ENCODE data around the gene PLAAT5. TPM values are rescaled to one million over a fixed set of nuclear protein-coding genes. Genes with fewer than 3 reads are reported as not detected.

PLAAT5 gene
- total and polyA plus RNA-seq, 2 of the 4 experiments (the other 2 are of a cell fraction), result not detected

GRCh38 chr11:63448646-63449045 is 42.3 kb downstream of the PLAAT5 start:
- Histone ChIP-seq H2AK5ac (ENCODE audit: low read depth, low read length) (no peak overlapping the region), H3K27me3 (ENCODE audit: control insufficient read depth, insufficient read depth, low read length) (no peaks in the 10 kb centered on the region), H3K9ac (ENCODE audit: low read depth, low read length) (no peak overlapping the region), H4K91ac (ENCODE audit: insufficient read depth, low read depth, low read length) (no peak overlapping the region), H4K5ac (ENCODE audit: low read depth, low read length) (no peak overlapping the region), H3K36me3 (ENCODE audit: control insufficient read depth, insufficient read depth, low read length) (no peaks in the 10 kb centered on the region), H3K9me1 (ENCODE audit: insufficient read depth, low read length) (peaks cover 2% of the 10 kb centered on the region; the same call in 1 of the 2 replicates), H2AK9ac (replicated peaks; ENCODE audit: low read depth, low read length, poor library complexity) (no peak overlapping the region), H2BK15ac (ENCODE audit: low read depth, low read length) (no peak overlapping the region), H3K23ac (ENCODE audit: low read depth, low read length) (no peak overlapping the region), H3K4me1 (ENCODE audit: control insufficient read depth, insufficient read depth, low read length) (no peaks in the 10 kb centered on the region), H4K20me1 (ENCODE audit: insufficient read depth, low read length) (no peaks in the 10 kb centered on the region), H3K4me3 (ENCODE audit: insufficient read depth, low read depth, low read length) (no peak overlapping the region), H2BK20ac (ENCODE audit: low read depth, low read length) (no peak overlapping the region), H2AFZ (replicated peaks; ENCODE audit: low read length, poor library complexity) (no peak overlapping the region), H3K79me1 (ENCODE audit: low read depth in 1 of 2, low read length in 2 of 2) (no peaks in the 10 kb centered on the region), H3K4ac (ENCODE audit: low read depth, low read length) (no peak overlapping the region), H3K14ac (replicated peaks; ENCODE audit: low read depth, low read length) (no peak overlapping the region), H4K8ac (ENCODE audit: low read depth in 2 of 2, low read length in 2 of 2) (no peak overlapping the region), H3K18ac (ENCODE audit: low read depth, low read length) (no peak overlapping the region), H3K9me3 (ENCODE audit: control insufficient read depth, insufficient read depth, low read length) (no peaks in the 10 kb centered on the region), H2BK120ac (ENCODE audit: low read depth, low read length) (no peak overlapping the region), H3K4me2 (ENCODE audit: low read depth, low read length) (no peak overlapping the region), H3K27ac (ENCODE audit: insufficient read depth, low read length) (no peak overlapping the region), H3K56ac (ENCODE audit: extremely low read depth, insufficient read depth, low read length) (no peak overlapping the region), H2BK5ac (ENCODE audit: low read depth, low read length, poor library complexity, severe bottlenecking) (no peak overlapping the region)
- dilution Hi-C loops (cut with HindIII; ENCODE audit: low sequenced_read_pairs, unreplicated experiment), result no loop called here
- DNase-seq, result no peak
- ATAC-seq (ENCODE audit: low read depth), result no peak
- POLR2A ChIA-PET (ENCODE audit: unreplicated experiment), result no interaction called here
- CTCF ChIA-PET, result no interaction called here
- no CpG with 5 or more reads among the region's 1 CpG for WGBS, 2 experiments (ENCODE audit: extremely low coverage in 2 of 2, insufficient read length in 1 of 2)
- intact Hi-C loops (cut with micrococcal nuclease), result no loop called here
- TF ChIP-seq MAZ (IDR thresholded peaks at IDR 0.05; ENCODE audit: borderline replicate concordance, low read depth, low read length) (no peak), CHD1 (IDR thresholded peaks at IDR 0.05; ENCODE audit: low read depth, low read length) (no peak), MXI1 (IDR thresholded peaks at IDR 0.05; ENCODE audit: borderline replicate concordance, low read depth, low read length) (no peak), USF2 (IDR thresholded peaks at IDR 0.05; ENCODE audit: low read depth, low read length) (no peak), ELK1 (IDR thresholded peaks at IDR 0.05; ENCODE audit: borderline replicate concordance, low read depth, low read length) (no peak), RCOR1 (IDR thresholded peaks at IDR 0.05; ENCODE audit: insufficient replicate concordance, low read length) (no peak), RFX5 (IDR thresholded peaks at IDR 0.05; ENCODE audit: low read depth, low read length) (no peak), POLR2A (IDR thresholded peaks at IDR 0.05; ENCODE audit: low read depth, low read length) (no peak), BHLHE40 (IDR thresholded peaks at IDR 0.05; ENCODE audit: low read depth, low read length) (no peak), MAFK (IDR thresholded peaks at IDR 0.05; ENCODE audit: low read depth, low read length) (no peak), FOS (IDR thresholded peaks at IDR 0.05; ENCODE audit: low read depth, low read length) (no peak), CTCF (conservative IDR thresholded peaks at IDR 0.05; ENCODE audit: low read depth, low read length) (no peak), SMC3 (IDR thresholded peaks at IDR 0.05; ENCODE audit: low read depth, low read length) (no peak)
- no TSS peak for BruUV-seq (replicated peaks)
- in situ Hi-C loops (cut with MboI; ENCODE audit: low sequenced_read_pairs), result no loop called here
